H1 (cell line): ENCODE data around the gene FAM120B.

Experiments
- EZH2 ChIP-seq: fragments of 200-600 bp; sonication (generic); IDR thresholded peaks from 2 replicates; pipeline ENCODE4 v1.7.1; 2012; ENCODE audit warnings: low read depth, mild to moderate bottlenecking, moderate library complexity, low read length, inconsistent platforms; ENCODE audit not compliant: severe bottlenecking
- JUN ChIP-seq: IDR thresholded peaks from 2 replicates; pipeline ENCODE4 v1.6.1; 2011; ENCODE audit warnings: low read depth, mild to moderate bottlenecking, improper control_type of control experiment, low read length
- TAF1 ChIP-seq: IDR thresholded peaks from 2 replicates; pipeline ENCODE4 v1.6.1; 2011; ENCODE audit warnings: mild to moderate bottlenecking, low read depth, low read length
- TF ChIP-seq, protein P1 (sequence below), 3 experiments: IDR thresholded peaks; 1 replicate in 2 of 3; 2 replicates in 1 of 3; pipeline versions ENCODE4 v1.5.1 to v1.6.1; 2011; ENCODE audit warnings: low read length in 3 of 3, mild to moderate bottlenecking in 3 of 3, inconsistent platforms in 2 of 3, low read depth in 1 of 3, moderate library complexity in 1 of 3; ENCODE audit not compliant: insufficient read depth in 1 of 3; ENCODE audit errors: control extremely low read depth in 1 of 3

DNA sequence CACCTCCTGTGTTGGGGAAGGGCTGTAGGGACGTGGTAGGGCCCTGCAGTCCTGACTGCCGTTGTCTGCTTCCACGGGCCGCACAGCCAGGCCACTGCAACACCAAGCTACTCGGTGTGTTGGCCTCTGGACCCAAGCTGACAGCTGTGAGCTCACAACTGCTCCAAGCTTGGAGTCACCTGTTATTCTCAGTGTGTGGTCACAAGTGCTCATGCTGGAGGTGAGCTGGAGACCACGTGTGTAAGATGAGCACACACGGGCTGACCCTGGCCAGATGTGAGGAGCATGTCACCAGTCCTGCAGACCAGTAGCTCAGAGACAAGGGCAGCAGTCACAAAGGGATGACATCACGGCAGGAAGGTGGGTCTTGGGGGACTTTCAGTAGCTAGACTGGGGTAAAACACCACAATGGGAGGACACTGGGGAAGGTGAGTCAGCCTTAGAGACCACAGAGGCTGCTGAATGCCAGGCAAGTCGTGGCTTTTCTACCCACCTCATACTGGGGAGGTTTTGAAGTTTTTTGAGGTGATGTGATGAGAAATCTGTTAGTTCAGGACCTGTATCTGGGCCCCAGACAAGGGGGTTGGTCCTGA, 87.3 kb downstream of the FAM120B start:
- TF ChIP-seq JUN (no peak), EZH2 (no peak), TAF1 (no peak)
- TF ChIP-seq, protein P1, sequence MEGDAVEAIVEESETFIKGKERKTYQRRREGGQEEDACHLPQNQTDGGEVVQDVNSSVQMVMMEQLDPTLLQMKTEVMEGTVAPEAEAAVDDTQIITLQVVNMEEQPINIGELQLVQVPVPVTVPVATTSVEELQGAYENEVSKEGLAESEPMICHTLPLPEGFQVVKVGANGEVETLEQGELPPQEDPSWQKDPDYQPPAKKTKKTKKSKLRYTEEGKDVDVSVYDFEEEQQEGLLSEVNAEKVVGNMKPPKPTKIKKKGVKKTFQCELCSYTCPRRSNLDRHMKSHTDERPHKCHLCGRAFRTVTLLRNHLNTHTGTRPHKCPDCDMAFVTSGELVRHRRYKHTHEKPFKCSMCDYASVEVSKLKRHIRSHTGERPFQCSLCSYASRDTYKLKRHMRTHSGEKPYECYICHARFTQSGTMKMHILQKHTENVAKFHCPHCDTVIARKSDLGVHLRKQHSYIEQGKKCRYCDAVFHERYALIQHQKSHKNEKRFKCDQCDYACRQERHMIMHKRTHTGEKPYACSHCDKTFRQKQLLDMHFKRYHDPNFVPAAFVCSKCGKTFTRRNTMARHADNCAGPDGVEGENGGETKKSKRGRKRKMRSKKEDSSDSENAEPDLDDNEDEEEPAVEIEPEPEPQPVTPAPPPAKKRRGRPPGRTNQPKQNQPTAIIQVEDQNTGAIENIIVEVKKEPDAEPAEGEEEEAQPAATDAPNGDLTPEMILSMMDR (IDR thresholded peaks at IDR 0.05; ENCODE audit: control extremely low read depth in 1 of 3, insufficient read depth in 1 of 3, low read depth in 1 of 3, low read length in 3 of 3) = no peak
